Prostate gland (tissue), 2 donors: ENCODE data around the gene MAN2B2.

Experiments used
- POLR2A ChIP-seq: fragments of 450-650 bp; IDR thresholded peaks from one replicate; pipeline ENCODE4 v1.6.1; 2016; ENCODE audit warnings: antibody characterized with exemption, mild to moderate bottlenecking
- POLR2AphosphoS5 ChIP-seq: sonication (generic); formaldehyde crosslinking; IDR thresholded peaks from one replicate; pipeline ENCODE4 v1.6.1; 2017; ENCODE audit warnings: antibody characterized with exemption
- TF ChIP-seq, protein P1 (sequence below), 4 experiments: fragments of 200-600 bp in 2 of 4; fragments of 450-650 bp in 2 of 4; sonication (generic) in 2 of 4; IDR thresholded peaks; 1 replicate in 3 of 4; 2 replicates in 1 of 4; pipeline ENCODE4 v1.5.1; 2016 to 2019; ENCODE audit warnings: antibody characterized with exemption in 4 of 4, mild to moderate bottlenecking in 2 of 4, moderate library complexity in 2 of 4

DNA sequence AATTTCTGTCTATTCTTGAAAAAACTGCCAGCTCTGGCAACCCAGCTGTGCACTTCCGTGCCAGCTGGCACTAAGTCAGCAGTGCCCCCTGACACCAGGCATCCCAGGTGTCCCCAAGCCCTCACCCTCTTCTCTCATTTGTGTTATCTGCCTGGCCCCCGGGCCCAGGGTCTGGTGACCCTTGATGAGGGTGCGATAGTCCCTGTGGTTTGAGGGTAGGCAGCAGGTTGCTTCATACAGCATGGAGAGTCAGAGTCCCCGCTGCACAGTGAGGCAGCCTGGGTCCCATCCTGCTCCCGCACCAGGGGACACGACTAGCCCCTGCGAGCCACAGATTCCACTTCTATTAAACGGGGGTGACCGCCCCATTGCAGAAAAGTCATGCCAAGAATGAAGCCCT is 1.9 kb downstream of the MAN2B2 start:
- TF ChIP-seq POLR2A (no peak), POLR2AphosphoS5 (no peak)
- TF ChIP-seq, protein P1, sequence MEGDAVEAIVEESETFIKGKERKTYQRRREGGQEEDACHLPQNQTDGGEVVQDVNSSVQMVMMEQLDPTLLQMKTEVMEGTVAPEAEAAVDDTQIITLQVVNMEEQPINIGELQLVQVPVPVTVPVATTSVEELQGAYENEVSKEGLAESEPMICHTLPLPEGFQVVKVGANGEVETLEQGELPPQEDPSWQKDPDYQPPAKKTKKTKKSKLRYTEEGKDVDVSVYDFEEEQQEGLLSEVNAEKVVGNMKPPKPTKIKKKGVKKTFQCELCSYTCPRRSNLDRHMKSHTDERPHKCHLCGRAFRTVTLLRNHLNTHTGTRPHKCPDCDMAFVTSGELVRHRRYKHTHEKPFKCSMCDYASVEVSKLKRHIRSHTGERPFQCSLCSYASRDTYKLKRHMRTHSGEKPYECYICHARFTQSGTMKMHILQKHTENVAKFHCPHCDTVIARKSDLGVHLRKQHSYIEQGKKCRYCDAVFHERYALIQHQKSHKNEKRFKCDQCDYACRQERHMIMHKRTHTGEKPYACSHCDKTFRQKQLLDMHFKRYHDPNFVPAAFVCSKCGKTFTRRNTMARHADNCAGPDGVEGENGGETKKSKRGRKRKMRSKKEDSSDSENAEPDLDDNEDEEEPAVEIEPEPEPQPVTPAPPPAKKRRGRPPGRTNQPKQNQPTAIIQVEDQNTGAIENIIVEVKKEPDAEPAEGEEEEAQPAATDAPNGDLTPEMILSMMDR (IDR thresholded peaks at IDR 0.05) = no peak
